Raji (cell line): ENCODE data around the gene ARMC12.

Experiments
- POLR2A ChIP-seq: IDR thresholded peaks from 2 replicates; pipeline ENCODE4 v1.6.1; 2011; ENCODE audit warnings: low read depth, low read length, control low read depth; ENCODE audit not compliant: insufficient read depth

The ARMC12 gene

DNA sequence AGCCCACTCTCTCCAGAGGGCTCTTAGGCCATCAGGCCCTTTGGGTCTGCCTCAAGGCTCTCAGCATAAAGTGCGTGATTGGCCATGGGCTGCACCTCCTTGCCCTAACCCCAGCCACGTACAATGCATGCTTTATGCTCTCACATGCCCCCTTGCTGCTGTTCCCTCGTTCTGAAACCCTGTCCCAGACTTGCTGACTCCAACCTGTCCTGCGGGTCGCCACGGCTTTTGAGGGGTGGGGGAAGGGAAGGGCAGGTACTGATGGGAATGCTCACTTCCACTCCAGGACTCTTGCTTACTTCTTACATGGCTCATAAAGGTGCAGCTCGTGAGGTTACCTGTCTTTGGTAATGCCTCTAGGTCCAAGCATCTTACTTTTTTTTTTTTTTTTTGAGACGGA, 6.0 kb downstream of the ARMC12 start:
- no peak for TF ChIP-seq POLR2A

DNA sequence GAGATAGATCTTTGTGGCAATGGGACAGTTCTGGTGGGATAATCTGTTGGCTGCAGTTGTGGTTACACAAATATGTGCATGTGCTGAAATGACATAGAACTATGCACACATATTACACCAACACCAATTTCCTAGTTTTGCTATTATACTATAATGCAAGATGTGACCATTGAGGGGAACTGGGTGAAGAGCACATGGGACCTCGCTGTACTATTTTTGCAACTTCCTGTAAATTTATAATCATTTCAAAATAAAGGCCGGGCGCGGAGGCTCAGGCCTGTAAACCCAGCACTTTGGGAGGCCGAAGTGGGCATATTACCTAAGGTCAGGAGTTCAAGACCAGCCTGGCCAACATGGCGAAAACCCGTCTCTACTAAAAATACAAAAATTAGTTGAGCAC, 8.7 kb downstream of the ARMC12 start:
- no peak for TF ChIP-seq POLR2A

DNA sequence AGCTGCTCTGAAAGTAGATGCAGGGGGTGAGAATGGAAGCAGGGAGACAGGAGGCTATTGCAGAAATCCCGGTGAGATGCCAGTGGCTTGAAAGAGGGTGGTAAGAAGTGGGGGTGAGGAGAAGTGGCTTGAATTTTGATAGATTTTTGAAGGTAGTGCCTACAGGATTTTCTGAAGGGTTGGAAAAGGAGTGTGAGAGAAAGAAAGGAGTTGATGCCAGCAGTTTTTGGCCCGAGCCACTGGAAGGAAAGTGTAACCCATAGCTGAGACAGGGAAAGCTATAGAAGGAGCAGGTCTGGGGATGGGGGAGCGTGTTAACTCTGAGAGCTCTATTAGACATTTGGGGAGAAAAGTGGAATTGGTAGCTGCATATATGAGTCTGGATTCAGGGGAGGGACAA, 9.7 kb downstream of the ARMC12 start:
- no peak for TF ChIP-seq POLR2A

DNA sequence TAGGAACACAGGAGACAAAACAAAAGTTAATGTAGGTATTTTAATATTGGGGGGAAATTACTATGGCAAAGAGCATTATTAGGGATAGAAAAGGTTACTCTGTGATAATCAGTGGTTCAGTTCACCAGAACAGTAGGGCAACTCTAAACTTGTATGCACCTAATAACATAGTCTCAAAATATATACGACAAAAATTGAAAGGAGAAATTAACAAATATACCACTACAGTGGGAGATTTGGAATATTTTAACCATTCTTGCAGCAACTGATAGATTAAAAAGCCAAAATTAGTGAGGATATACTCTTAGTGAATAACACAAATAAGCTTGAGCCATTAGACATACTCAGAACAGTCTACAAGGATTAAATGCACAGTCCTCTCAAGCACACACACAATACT, 11.0 kb downstream of the ARMC12 start:
- TF ChIP-seq POLR2A = no peak

DNA sequence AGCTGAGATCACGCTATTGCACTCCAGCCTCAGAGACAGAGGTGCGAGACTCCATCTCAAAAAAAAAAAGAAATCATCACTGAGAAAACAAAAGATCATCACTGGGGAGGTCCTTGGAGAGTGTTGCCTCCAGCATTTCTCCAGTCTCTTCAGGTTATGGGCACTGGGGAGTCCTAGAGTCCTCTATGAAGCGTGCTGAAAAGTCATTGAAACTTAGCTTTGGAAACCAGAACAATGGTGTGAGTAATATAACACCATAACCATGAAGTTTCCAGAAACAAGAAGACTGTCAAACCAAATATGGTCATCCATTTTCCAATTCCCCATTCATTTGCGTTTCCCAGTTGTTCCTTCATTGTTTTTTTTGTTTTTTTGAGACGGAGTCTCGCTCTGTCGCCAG, 13.7 kb downstream of the ARMC12 start:
- TF ChIP-seq POLR2A = no peak

DNA sequence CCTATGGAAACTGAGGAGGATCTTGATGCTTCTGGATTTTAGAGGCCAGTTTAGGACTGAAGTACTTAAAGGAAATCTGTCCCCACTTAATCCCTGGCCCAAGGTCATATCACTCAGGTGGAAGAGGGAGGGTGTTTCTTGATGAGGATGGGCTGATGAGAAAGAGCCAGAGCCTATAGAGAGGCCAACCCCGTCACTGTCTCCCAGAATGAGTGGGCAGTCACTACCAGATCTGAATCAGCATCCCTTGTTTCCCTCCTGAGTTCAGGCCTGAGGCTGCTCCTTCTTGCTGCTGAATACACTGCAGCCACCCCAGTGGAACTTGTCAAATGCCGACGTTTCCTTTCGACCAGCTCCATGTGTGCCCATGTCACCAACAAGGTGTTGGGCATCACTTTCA, 14.8 kb downstream of the ARMC12 start:
- TF ChIP-seq POLR2A = no peak

DNA sequence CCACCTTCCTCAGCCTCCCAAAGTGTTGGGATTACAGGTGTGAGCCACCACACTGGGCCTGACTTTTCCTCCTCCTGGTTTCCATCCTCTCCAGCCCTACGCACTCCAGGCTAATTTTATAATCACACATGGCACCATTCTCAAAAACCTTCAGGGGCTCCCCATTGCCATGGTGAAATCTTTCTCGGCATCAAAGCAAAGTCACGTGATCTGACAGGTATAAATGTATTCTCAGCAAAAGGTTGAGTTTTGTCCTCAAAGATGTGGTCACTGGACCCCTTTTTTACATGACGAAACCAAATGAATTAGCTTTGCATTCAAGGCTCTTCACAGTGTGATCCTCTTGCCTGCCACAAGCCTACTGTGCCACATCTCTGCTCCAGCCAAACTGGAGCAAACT, 15.5 kb downstream of the ARMC12 start:
- no peak for TF ChIP-seq POLR2A

DNA sequence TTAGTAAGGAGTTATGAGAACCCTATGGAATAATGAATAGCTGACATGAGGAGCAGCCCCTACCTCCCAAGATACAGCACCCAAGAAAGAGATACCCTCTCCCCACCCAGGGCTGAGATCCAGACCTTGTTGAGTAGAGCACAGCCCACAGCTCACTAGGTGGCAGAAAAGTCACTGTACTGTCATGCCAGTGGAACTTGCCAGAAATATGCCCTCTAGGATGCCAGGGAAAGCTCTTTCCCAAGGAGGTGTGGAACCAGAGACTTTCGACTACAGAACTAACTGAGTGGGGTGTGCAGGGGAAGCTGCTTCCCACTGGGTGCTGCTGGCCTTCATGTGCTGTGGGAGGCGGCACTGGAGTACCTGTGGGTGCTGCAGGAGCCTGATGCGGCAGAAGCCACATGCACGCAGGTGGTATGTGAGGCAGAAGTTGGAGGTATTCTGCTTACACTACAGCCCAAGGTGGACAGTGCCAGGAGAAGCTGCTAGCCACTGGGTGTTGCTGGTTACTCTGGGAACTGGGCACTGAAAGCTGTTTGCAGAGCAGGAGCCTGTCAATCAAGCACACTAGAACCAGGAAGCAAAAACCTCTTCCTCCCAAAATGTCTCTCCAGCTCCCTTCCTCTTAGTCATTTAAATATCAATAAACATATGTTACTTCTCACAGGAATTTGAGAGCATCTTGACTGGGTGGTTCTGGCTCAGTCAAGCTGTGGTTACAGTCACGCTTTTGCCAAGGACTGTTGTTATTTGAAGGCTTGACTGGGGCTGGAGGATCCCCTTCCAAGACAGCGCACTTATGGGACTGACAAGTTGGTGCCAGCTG, 17.8 kb downstream of the ARMC12 start:
- no peak for TF ChIP-seq POLR2A

DNA sequence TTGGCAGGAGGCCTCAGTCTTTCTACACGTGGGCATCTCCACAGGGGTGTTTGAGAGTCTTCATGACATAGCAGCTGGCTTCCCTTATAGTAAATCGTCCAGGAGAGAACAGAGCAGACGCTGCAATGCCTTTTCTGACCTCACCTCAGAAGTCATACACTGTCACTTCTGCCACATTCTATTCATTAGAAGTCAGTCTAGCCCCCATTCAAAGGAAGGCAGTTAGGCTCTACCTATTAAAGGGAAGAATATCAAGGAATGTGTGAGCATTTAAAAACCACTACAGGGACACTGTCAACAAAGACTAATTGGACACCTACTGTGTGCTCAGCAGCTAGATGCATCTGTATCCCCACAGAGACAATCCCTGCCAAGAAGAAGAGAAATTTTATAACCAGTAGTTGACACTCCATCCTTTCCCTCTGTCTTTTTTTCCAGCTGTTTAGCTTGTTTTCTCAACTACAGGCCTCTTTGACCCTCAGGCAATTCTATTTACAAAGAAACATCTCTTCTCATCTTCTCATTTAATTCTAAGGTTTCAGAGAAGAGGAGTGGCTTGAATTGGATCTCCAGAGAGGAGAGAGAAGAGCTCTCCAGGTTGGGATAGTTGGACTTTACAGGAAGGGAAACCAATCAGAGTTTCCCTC, 18.6 kb downstream of the ARMC12 start:
- no peak for TF ChIP-seq POLR2A

DNA sequence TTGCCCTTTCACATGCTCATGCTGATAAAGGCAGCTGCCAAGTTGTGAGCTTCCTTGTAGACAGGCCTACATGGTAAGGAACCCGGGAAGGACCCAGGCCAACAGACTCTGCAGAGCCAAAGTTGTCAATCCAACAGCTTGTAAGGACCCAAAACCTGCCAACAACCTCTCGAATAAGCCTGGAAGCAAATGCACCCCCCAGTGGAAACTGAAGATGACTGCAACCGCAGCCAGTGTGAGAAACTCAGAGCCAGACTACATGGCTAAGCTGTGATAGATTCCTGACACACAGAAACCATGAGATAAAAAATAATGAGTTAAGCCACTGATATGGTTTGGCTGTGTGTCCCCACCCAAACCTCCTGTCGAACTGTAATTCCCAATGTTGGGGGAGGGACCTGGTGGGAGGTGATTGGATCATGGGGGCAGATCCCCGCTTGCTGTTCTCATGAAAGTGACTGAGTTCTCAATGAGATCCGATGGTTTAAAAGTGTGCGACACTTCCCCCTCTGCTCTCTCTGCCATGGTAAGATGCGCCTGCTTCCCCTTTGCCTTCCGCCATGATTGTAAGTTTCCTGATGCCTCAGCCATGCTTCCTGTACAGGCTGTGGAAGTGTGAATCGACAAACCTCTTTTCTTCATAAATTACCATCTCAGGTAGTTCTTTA, 20.8 kb downstream of the ARMC12 start:
- TF ChIP-seq POLR2A = no peak

DNA sequence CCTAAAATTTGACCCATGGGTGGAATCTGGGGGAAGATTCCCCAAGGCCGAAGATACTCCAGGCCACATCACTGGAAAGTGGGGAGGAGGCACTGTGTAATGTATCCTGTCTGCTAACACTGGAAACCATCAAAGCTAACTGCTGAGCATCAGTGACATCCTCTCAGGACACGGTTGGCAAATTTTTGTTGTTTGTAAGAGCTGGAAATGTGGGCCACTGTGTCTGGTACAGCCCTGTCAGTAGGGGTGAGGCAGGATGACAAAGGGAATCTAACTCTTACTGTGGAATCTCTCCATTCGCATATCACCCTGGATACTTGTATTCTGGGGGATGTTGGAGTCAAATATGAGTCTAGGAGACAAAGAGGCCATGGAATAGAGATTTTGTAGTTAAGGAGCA, 22.6 kb downstream of the ARMC12 start:
- no peak for TF ChIP-seq POLR2A

DNA sequence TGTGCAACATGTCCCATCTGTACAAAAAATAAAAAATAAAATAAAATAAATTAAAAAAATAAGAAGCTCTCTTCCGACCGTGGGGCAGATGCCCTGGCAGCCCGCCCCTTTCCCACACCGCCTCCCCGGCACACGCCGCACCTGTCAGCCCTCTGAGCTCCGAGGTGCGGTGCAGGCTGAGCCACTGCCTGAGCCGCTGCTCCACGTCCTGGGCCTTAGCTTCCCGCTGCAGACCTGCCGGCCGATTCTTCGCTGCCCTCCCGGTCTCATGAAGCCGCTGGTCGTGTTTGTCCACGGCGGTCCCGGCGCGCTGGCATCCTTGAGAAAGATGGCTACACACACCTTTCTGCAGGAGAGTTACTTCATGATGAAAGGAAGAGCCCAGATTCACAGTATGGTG, 28.9 kb downstream of the ARMC12 start:
- no peak for TF ChIP-seq POLR2A

DNA sequence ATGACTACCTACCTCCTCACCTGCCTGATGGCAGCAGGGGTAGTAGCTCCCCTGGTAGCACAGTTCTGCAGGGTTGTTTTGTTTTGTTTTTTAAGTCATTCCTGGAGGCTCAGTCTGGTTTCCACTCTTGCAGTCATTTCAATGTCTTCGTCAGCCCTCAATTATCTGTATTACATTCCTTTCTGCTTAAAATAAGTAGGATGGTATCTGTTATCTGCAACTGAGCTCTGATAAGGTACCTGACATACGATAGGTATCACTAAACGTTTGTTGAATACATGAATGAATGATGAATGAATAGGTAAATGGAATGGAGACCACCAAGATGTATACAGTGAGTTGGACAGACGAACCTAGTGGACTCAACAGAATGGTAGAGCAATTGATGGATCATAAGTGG, 32.4 kb downstream of the ARMC12 start:
- no peak for TF ChIP-seq POLR2A

DNA sequence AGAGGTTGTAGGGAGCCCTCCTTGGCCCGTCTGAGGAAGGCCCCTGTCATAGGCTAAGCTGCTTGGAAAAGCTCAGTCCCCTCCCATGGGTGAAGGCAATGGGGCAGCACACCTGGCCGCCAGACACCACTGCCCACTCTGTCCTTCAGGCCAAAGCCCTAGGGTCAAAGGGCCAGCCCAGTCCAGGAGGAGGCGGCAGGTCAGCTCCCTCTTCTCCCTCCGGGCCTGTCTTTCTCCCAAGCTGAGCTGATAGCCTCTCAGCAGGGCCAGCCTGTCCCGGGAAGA, 34.5 kb downstream of the ARMC12 start:
- no peak for TF ChIP-seq POLR2A

DNA sequence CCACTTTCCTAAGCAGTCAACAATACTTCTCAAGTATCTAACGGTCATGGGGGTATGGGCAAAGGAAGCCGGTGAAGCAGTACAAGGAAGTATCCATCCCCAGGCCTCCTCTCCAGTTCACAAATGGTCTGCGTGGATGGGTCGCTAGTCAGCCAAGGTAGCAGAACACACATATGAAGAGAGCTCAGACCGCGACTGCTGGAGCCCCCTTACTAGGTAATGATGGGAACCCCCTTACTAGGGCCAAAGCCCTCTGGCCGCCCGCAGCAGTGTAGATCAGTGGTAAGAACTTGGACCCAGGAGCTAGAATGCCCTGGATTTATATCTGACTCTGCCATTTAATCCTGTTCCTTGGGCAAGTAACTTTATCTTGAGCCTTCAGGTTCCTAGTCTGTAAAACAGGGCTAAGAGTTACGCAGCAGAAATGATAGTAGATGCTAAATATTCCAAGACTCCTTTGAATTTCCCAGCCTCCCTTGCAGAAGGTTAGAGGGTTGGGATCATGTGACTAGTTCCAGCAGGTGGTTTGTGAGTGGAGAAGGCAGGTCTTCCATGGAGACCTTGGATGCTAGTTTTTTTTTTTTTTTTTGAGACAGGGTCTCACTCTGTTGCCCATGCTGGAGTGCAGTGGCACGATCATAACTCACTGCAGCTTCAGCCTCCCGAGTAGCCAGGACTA, 37.4 kb downstream of the ARMC12 start:
- no peak for TF ChIP-seq POLR2A

DNA sequence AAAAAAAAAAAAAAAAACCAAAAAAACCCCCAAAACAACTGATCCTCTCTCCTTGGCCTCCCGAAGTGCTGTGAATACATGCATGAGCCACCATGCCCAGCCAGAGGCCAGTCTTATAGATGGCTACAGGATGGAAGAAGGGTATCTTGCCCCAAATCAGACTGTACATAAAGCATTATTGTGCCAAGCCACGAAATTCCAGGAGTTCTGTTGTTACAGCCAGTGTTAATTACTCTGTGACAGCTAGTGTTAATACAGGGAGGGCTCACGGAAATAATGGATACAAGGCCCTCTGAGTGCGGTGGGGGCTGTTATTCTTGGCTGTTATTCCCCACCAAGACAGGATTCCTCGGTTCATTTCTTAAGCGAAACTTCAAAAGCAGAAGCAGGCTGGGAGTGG, 38.2 kb downstream of the ARMC12 start:
- TF ChIP-seq POLR2A = no peak

DNA sequence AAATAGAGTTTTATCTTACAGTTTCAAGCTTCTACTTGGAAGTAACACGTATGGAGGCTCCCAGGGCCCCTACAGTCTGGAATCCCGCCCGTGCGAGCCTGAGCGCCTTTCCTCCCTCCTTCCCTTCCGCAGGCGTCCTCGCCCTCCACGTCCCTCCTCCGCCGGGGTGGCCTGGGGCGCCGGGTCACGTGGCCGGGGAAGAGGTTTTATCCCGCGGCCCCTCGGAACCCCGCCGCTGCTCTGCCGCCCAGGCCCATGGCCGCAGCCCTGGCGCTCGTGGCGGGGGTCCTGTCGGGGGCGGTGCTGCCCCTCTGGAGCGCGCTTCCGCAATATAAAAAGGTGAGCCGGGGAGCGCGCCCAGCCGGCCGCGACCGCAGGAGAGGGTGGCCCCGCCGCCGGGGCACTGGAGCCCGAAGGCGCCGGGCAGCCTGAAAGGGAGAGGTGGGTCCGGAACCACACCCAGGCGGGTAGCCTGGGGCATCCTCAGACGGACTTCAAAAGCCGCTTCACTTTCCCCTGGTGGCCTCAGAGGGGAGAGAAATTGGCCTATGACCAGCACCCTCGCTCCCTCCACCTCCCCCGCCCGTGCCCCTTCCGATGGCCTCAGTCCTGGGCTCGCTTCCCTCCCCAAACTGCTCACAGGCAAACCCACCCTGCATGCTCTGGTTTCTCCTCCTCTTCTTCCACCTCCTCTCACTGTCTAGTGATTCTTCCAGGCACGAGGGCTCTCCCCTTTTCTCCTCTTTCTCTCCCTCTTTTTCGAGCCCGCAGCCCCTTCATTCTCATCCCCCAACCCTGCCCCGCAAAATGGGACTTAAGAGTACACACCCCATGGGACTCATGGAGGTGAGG, 39.8 kb downstream of the ARMC12 start, which contains the start of gene CLPSL2:
CLPSL2 (plus strand) TSS at position 235 of the 852 bp plus-strand sequence; CDS start at position 256, 21 bp downstream.
- TF ChIP-seq POLR2A = no peak
